ENCODE data around the gene NPAT. TPM values are rescaled to one million over a fixed set of nuclear protein-coding genes. Genes with fewer than 3 reads are reported as not detected.

NPAT gene
- total and polyA plus RNA-seq, 2 of the 13 experiments (the other 11 are each of a cell fraction or from before 2014, with no cell fraction given) = 4.4 to 11.2 TPM

- H3K9me3 ChIP-seq (ENCODE audit: low read length) = no peaks in the 10 kb centered on the region
- ATAC-seq (peak; percentile 97), FAIRE-seq (peak; percentile 43), DNase-seq (ENCODE audit: low spot score) (peak; percentile 91)
- peaks cover 37% of the 10 kb centered on the region for H3K4me1 ChIP-seq (ENCODE audit: insufficient read depth, low read length)
- intact Hi-C loops (cut with micrococcal nuclease; ENCODE audit: unreplicated experiment) = loop anchor here (5.0 to 10.0 kb wide), 2 partner anchors 101 to 117 kb away; partner anchors contain the start of genes ATM, CUL5 and NPAT
- no peaks in the 10 kb centered on the region; a peak in 1 of 5 replicates for H3K36me3 ChIP-seq (replicated peaks in 1 of 2; ENCODE audit: control insufficient read depth in 1 of 2, insufficient read depth in 2 of 2, low read length in 2 of 2)
- CTCF ChIA-PET (ENCODE audit: low intra/inter-chr PET ratio, low total read pairs) = no interaction called here
- WGBS (ENCODE audit: low lambda C conversion rate) = 1% methylated on average over 15 of the region's 73 CpGs
- H3K27ac ChIP-seq (ENCODE audit: extremely low read length, insufficient read depth, low read length) = peak within 1 kb of the TSS; percentile 82
- TSS peak; percentile 73 for BruUV-seq (replicated peaks)
- no peaks in the 10 kb centered on the region; the same call in 1 of the 2 replicates for H4K20me1 ChIP-seq (ENCODE audit: insufficient read depth, low read length)
- peak within 1 kb of the TSS; percentile 81 for H3K9ac ChIP-seq (ENCODE audit: insufficient read depth, low read depth, low read length)
- H3K4me2 ChIP-seq (ENCODE audit: low read depth, low read length) = peak within 1 kb of the TSS; percentile 99
- in situ Hi-C loops (cut with HindIII; ENCODE audit: extremely low pct_ligation_motif_present, low pct_unique_long_range_greater_than_20kb) = loop anchor here (10.0 kb wide), 1 partner anchor 533 kb away; no protein-coding TSS in a partner anchor
- no peak within 1 kb of the TSS for H2AFZ ChIP-seq (ENCODE audit: low read length)
- H3K27me3 ChIP-seq (ENCODE audit: control insufficient read depth in 1 of 2, insufficient read depth in 2 of 2, low read length in 2 of 2) = no peaks in the 10 kb centered on the region; a peak in 1 of 5 replicates
- POLR2A ChIA-PET = no interaction called here
- H3K4me3 ChIP-seq (replicated peaks in 1 of 3; ENCODE audit: insufficient read depth in 1 of 3, low read depth in 2 of 3, low read length in 3 of 3) = peak within 1 kb of the TSS; percentile 77 to 85 (median 82)
- peaks cover 26% of the 10 kb centered on the region for H3K79me2 ChIP-seq (ENCODE audit: insufficient read depth, low read length)
- TF ChIP-seq ZFP91 (CRISPR knock-in tag; IDR thresholded peaks at IDR 0.05; ENCODE audit: borderline replicate concordance) = peak; percentile 81; the same call in 1 of the 2 replicates
- no peak for TF ChIP-seq NR2F6 (IDR thresholded peaks at IDR 0.05)
- peak; percentile 39; the same call in 1 of the 2 replicates for TF ChIP-seq NR2F6 (CRISPR knock-in tag; IDR thresholded peaks at IDR 0.05)
- TF ChIP-seq RERE (CRISPR knock-in tag; IDR thresholded peaks at IDR 0.05; ENCODE audit: low read depth) = no peak
- no peak for TF ChIP-seq NPAS2 (CRISPR knock-in tag; IDR thresholded peaks at IDR 0.05; ENCODE audit: borderline replicate concordance)
- TF ChIP-seq ZNF121 (CRISPR knock-in tag; IDR thresholded peaks at IDR 0.05) = peak; percentile 99
- no peak for TF ChIP-seq NONO (IDR thresholded peaks at IDR 0.05)
- peak; percentile 61 for TF ChIP-seq NONO (CRISPR knock-in tag; conservative IDR thresholded peaks at IDR 0.05)
- no peak for TF ChIP-seq SNAI1 (CRISPR knock-in tag; IDR thresholded peaks at IDR 0.05; ENCODE audit: borderline replicate concordance)
- TF ChIP-seq AKAP8 (CRISPR knock-in tag; IDR thresholded peaks at IDR 0.05) = peak; percentile 32; the same call in 1 of the 2 replicates
- no peak for TF ChIP-seq ZNF552 (CRISPR knock-in tag; IDR thresholded peaks at IDR 0.05; ENCODE audit: borderline replicate concordance)
- TF ChIP-seq BCLAF1 (IDR thresholded peaks at IDR 0.05) = no peak
These were observed 100.9 kb downstream of the NPAT start, which contains the start of gene ACAT1 for GRCh38 chr11:108121274-108122155. TSS of gene ACAT1 (plus strand) at chr11:108121567. CDS start at chr11:108121607, 40 bp downstream.

All from HepG2 (cell line).